ENCODE data around the gene SNAI1. TPM values are rescaled to one million over a fixed set of nuclear protein-coding genes. Genes with fewer than 3 reads are reported as not detected.
A peak's percentile ranks its signal among the peaks of the same experiment; 100 is the strongest.

Gene SNAI1
- total and polyA plus RNA-seq, 2 donors from 2014 or later: 3.7 to 4.5 TPM

DNA sequence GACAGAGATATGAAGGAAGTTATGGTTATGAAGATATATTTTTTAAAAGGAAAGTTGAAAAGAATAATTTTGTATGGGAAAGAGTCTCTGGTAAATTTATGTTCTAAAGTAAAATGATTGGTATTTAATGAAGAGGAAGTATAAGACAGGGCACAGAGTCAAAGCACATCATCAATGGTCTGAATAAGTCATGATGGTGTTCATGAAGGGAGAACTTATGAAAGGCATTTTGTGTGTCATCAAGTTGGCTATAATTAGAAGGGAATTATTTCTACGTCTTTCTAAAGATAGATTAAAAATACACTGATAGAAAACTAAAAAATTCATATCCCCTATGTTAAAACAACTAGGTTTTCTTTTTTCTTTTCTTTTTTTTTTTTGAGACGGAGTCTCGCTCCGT, 21.4 kb upstream of the SNAI1 start:
- Histone ChIP-seq H3K9ac (ENCODE audit: low read length in 3 of 3) (no peak overlapping the region), H3K36me3 (ENCODE audit: control insufficient read depth in 2 of 3, insufficient read depth in 3 of 3, low read length in 3 of 3) (peaks cover 0 to 5% (median 0%) of the 10 kb centered on the region in 3 donors), H3K27ac (ENCODE audit: low read depth in 2 of 2, low read length in 2 of 2) (no peak overlapping the region), H3K4me1 (ENCODE audit: control insufficient read depth in 2 of 3, insufficient read depth in 2 of 3, low read depth in 1 of 3, low read length in 3 of 3) (peaks cover 0 to 3% (median 0%) of the 10 kb centered on the region in 3 donors), H3K9me3 (ENCODE audit: control insufficient read depth in 2 of 3, insufficient read depth in 1 of 3, low read length in 3 of 3) (no peaks in the 10 kb centered on the region), H3K27me3 (ENCODE audit: control insufficient read depth, insufficient read depth, low read length) (no peaks in the 10 kb centered on the region), H3K4me3 (ENCODE audit: low read length in 3 of 3) (no peak overlapping the region)
- intact Hi-C loops (cut with DNase I): no loop called here
- TF ChIP-seq, protein P1, sequence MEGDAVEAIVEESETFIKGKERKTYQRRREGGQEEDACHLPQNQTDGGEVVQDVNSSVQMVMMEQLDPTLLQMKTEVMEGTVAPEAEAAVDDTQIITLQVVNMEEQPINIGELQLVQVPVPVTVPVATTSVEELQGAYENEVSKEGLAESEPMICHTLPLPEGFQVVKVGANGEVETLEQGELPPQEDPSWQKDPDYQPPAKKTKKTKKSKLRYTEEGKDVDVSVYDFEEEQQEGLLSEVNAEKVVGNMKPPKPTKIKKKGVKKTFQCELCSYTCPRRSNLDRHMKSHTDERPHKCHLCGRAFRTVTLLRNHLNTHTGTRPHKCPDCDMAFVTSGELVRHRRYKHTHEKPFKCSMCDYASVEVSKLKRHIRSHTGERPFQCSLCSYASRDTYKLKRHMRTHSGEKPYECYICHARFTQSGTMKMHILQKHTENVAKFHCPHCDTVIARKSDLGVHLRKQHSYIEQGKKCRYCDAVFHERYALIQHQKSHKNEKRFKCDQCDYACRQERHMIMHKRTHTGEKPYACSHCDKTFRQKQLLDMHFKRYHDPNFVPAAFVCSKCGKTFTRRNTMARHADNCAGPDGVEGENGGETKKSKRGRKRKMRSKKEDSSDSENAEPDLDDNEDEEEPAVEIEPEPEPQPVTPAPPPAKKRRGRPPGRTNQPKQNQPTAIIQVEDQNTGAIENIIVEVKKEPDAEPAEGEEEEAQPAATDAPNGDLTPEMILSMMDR (IDR thresholded peaks at IDR 0.05; ENCODE audit: borderline replicate concordance, extremely low read depth, insufficient read depth): no peak
- no peak for FAIRE-seq
- DNase-seq: no peak

DNA sequence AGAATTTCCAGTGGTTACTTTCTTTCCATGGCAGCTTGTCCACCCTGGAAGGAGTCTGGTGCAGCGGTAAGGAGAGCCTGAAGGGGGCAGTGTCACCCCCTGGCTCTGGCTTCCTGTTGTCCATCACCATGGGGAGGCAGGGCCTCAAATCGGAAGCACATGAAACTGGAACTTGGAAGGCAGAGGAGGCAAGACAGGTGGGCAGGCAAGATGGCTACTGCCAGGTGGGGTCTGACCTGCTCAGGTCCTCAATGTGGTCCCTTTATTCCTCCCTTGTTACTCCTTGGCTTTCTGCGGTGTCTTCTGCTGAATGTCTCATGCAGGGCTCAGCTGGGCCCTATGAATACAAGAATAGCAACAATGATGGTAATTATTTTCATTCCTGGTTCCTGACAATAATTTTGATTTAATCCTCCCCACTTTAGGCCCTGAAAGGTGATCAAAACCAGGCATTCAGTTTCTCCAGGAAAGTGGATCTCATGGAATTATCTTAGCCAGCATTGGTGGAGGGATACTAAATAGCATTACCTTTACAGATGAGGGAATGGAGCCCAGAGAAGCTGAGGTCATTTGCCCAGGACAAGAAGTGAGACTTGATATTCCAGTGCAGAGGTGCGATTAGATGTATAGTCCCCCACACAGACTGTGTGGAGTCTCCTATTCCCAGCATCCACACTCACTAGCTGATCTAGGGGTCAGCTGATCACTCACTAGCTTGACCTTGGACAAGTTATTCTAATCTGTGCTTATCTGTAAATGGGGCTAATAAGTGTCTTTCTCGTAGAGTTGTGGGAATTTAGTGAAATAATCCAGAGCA, 17.6 kb upstream of the SNAI1 start:
- TF ChIP-seq, protein P1 (IDR thresholded peaks at IDR 0.05; ENCODE audit: borderline replicate concordance, extremely low read depth, insufficient read depth): peak; percentile 16

DNA sequence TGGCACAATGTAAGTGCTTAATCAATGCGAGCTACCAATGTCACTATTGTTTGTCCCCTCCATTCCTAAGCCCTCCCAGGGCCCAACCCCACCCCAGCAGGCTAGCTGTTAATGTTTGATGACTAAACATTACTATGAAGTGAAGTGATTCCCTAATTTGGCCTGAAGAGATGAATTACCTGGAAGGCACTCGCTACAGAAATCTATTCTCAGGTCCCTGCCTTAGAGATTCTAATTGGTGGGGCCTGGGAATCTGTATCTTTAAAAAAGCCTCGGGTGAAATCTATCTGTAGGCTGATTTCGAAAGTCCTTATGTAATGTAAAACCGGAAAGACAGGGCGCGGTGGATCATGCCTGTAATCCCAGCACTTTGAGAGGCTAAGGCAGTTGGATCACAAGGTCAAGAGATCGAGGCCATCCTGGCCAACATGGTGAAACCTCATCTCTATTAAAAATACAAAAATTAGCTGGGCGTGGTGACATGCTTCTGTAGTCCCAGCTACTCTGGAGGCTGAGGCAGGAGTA, 16.9 kb upstream of the SNAI1 start:
- DNase-seq: no peak
- Histone ChIP-seq H3K36me3 (ENCODE audit: control insufficient read depth in 2 of 3, insufficient read depth in 3 of 3, low read length in 3 of 3) (no peaks in the 10 kb centered on the region), H3K9me3 (ENCODE audit: control insufficient read depth in 2 of 3, insufficient read depth in 1 of 3, low read length in 3 of 3) (no peaks in the 10 kb centered on the region), H3K4me1 (ENCODE audit: control insufficient read depth in 2 of 3, insufficient read depth in 2 of 3, low read depth in 1 of 3, low read length in 3 of 3) (peaks cover 0 to 3% (median 0%) of the 10 kb centered on the region in 3 donors), H3K27ac (ENCODE audit: low read depth in 2 of 2, low read length in 2 of 2) (no peak overlapping the region), H3K27me3 (ENCODE audit: control insufficient read depth, insufficient read depth, low read length) (no peaks in the 10 kb centered on the region), H3K4me3 (ENCODE audit: low read length in 3 of 3) (no peak overlapping the region), H3K9ac (ENCODE audit: low read length in 3 of 3) (no peak overlapping the region)
- intact Hi-C loops (cut with DNase I): no loop called here
- no peak for FAIRE-seq
- TF ChIP-seq, protein P1 (IDR thresholded peaks at IDR 0.05; ENCODE audit: borderline replicate concordance, extremely low read depth, insufficient read depth): no peak

More for the DNA sequence above, 17.6 kb upstream of the SNAI1 start:
- DNase-seq (peak in 3 of 5 donors; percentile 39 to 58 (median 55)), FAIRE-seq (no peak)
- H3K27me3 ChIP-seq (ENCODE audit: control insufficient read depth, insufficient read depth, low read length): no peaks in the 10 kb centered on the region
- no peak overlapping the region for H3K9ac ChIP-seq (ENCODE audit: low read length in 3 of 3)
- H3K4me1 ChIP-seq (ENCODE audit: control insufficient read depth in 2 of 3, insufficient read depth in 2 of 3, low read depth in 1 of 3, low read length in 3 of 3): peaks cover 0 to 3% (median 0%) of the 10 kb centered on the region in 3 donors
- H3K36me3 ChIP-seq (ENCODE audit: control insufficient read depth in 2 of 3, insufficient read depth in 3 of 3, low read length in 3 of 3): no peaks in the 10 kb centered on the region
- intact Hi-C loops (cut with DNase I): no loop called here
- no peaks in the 10 kb centered on the region for H3K9me3 ChIP-seq (ENCODE audit: control insufficient read depth in 2 of 3, insufficient read depth in 1 of 3, low read length in 3 of 3)
- no peak overlapping the region for H3K27ac ChIP-seq (ENCODE audit: low read depth in 2 of 2, low read length in 2 of 2)
- H3K4me3 ChIP-seq (ENCODE audit: low read length in 3 of 3): no peak overlapping the region
